Fibroblast of skin of left quadriceps (primary cell): ENCODE results near the gene EMSY.

Experiments used
- DNase-seq, 2 experiments: peaks; one replicate each; pipeline ENCODE4 v3.0.0-alpha.2; 2013; ENCODE audit warnings: low read depth in 2 of 2

Gene EMSY

GRCh38 chr11:76523786-76524436, 79.1 kb downstream of the EMSY start:
- no peak for DNase-seq

DNA sequence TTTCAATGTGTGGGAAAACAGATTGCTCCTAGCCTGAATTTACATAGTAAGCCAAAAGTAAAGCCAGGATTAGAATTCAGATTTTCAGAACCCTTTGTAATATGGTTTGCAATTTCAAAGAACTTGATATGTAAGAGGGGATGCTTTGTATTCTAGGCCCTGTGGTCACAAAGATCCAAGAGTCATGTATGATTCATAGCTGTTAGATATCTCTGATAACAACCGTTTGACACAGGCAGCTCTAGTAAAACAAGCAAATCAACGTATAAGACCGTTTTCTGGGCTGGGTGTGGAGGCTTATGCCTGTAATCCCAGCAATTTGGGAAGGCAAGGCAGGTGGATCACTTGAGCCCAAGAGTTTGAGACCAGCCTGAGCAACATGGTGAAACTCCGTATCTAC, 79.6 kb downstream of the EMSY start:
- DNase-seq = no peak

DNA sequence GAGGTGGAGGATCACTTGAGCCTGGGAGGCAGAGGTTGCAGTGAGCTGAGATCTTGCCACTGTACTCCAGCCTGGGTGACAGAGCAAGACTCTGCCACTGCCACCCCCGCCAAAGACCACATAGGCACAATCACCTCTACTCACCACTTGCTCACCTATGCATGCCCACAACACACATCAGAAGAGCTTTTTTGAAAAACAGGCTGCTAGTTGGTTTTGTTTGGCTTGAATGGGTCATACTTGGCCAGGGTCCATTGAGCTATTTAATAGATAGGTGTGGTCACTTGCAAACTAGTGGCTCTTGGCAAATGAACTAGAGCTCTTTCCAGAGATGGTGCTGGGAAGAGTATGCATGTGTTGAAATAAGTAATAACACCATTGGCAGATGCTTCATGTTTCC, 80.1 kb downstream of the EMSY start:
- no peak for DNase-seq

GRCh38 chr11:76526878-76527277, 82.1 kb downstream of the EMSY start:
- no peak for DNase-seq

- no peak for DNase-seq
Observed at GRCh38 chr11:76542436-76542835, 97.6 kb downstream of the EMSY start.

GRCh38 chr11:76543006-76543703, 98.3 kb downstream of the EMSY start:
- no peak for DNase-seq

DNA sequence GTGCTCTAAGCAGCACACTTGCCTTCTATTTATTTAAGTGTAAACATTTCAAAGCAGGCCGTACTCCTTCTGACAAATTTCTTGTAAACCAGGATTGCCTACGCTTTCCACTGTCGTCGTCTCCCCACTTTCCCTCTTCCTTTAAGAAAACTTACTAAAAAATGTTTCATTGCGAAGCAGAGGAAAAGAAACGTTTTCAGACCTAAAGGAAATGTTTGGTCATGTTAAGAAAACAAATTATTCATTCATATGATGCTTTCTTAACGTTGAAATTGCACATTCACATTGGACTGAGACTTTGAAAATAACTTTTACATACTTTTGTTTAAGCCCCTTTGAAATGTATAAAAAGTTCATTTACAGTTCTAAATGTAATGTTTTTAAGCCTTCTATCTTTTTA, 106.0 kb downstream of the EMSY start:
- no peak for DNase-seq

DNA sequence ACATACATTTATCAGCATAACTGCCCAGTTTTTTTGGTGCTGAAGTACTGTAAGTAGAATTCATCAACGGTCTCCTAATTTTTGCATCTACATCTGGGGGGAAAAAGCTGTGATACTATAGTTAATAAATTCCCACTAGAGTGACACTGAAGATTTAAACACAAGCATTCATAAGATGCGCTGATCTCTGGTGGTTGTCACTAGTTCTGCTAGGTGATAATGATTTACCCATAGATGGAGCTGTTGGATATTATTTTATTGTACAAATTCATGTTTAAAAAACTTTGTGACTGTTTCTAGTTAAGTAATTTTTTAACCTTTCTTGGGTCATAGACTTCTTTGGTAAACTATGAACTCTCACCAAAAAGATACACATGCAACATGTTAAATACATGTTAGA, 106.6 kb downstream of the EMSY start:
- no peak for DNase-seq

DNA sequence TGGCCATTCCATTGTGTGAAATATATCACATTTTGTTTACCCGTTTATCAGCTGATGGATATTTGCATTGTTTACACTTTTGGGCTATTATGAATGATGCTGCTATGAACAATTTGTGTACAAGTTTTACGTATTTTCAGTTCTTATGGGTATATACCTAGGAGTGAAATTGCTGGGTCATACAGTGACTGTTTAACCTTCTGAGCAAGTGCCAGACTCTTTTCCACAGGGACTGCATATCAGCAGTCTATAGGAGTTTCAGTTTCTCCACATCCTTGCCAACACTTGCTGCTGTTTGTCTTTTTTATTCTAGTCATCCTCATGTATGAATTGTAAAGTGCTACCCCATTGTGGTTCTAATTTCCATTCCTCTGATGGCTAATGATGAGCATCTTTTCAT, 108.2 kb downstream of the EMSY start:
- DNase-seq = no peak

- no peak for DNase-seq
Observed at GRCh38 chr11:76553554-76554476, 109.0 kb downstream of the EMSY start.

DNA sequence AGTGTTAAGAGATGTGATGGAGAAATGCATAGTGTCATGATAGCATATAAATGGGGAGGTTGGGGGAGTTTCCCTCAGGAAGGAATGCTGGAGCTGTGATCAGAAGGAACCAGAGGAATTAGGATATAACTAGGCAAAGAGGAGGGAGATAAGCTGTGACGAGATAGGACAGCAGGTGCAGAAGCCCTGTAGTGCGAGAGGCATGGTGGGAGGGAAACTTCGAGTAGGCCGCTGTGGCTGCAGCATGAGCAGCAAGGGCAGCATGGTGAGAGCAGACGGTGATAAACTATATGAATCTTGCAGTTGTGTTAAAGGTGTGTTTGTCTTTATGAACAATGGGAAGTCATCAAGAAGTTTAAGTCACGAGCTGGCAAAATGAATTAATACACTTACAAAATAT, 109.9 kb downstream of the EMSY start:
- no peak for DNase-seq

GRCh38 chr11:76557466-76557865, 112.6 kb downstream of the EMSY start:
- DNase-seq = no peak

DNA sequence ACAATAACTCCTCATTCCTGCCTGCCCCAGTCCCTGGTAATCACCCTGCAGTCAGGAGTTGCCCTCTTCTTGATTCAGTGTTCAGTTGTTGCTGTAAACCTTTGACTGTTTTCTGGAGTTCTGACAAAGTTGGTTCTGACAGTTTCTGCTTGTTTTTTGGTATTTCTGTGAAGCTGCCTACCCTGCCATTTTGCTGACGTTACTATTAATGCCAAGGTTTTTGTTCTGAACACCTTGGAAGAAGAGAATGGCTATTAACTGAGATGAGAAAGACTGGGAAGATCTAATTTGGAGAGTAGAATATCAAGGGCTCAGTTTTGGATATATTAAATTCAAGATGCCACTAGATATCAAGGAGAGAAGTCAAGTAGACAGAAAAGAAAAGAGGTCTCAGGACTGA, 113.7 kb downstream of the EMSY start:
- no peak for DNase-seq

DNA sequence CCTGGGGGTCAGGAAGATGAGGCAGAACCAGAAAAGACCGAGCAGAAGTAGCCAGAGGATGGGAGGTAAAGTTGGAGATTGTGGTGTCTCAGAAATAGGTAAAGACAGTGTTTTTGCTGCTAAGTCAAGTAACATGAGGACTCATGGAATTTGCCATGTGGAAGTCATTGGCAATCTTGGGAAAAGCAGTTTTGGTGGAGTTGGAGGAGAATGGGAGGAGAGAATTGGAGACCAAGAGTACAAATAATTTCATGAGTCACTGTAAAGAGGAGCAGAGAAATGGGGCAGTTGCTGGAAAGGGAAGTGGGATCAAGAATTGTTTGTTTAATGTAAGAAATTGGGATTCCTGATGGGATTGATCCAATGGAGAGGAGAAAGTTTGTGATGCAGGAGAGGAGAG, 114.1 kb downstream of the EMSY start:
- no peak for DNase-seq

DNA sequence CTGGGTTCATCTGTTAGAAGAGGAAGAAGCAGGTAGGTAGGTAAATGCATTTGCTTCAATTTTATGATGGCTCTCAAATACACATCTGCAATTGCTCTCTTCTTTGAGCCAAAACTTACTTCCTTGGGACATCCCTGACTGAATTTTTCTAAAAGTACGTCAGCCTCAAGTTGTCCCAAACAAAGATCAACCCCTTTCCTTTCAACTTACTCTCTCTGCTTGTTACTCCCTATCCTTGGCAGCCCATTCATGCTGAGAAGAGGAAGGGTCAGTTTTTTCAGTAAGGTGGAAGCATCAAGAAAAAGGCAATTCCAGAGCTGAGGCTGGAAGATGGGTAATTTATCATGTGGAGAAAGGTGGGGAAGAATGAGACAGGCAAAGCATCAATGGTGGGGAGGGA, 114.5 kb downstream of the EMSY start:
- no peak for DNase-seq

GRCh38 chr11:76560219-76560618, 115.4 kb downstream of the EMSY start:
- no peak for DNase-seq

- DNase-seq = peak in 1 of 2 experiments; percentile 13
Observed at GRCh38 chr11:76561245-76561644, 116.4 kb downstream of the EMSY start.

- no peak for DNase-seq
Observed at GRCh38 chr11:76562541-76562940, 117.7 kb downstream of the EMSY start.

DNA sequence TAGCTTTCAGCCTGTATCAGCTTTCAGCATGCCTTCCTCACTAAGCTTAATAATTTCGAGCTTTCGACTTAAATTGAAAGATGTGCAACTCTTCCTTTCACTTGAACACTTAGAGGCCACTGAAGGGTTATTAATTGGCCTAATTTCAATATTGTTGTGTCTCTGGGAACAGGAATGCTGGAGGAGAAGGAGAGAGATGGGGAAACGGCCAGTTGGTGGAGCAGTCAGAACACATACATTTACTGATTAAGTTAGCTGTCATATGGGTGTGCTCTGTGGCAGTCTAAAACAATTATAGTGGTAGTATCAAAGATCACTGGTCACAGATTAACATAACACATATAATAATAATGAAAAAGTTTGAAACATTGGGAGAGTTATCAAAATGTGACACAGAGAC, 119.5 kb downstream of the EMSY start:
- DNase-seq = no peak

DNA sequence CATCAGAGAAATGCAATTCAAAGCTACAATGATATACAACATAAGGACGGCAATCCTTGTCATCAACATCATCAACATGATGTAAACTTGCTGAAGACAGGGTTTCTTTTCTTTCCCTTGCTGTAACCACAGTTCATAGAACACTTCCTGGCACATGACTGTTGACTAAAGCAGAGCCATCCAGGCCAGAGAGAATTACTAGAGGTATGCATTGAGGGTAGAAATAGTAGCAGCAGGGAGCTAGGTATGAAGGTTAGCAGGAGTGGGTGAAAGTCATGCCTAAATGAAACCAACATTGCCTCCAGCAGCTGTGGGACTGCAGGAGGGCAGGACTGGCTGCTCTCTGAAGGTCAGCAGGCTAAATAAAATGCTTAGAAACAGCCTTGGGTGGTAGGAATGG, 122.0 kb downstream of the EMSY start:
- no peak for DNase-seq

DNA sequence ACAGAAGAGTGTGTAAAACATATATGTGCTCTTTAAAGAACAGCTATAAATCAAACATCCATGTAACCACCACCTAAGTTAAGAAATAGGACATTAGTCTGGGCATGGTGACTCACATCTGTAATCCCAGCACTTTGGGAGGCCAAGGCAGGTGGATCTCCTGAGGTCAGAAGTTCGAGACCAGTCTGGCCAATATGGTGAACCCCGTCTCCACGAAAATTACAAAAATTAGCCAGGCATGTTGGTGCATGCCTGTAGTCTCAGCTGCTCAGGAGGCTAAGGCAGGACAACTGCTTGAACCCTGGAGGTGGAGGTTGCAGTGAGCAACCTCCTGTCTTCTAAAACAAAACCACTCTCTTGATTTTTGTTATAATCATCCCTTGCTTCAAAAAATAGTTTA, 122.4 kb downstream of the EMSY start:
- DNase-seq = no peak

- DNase-seq = no peak
Observed at GRCh38 chr11:76568139-76568538, 123.3 kb downstream of the EMSY start.

DNA sequence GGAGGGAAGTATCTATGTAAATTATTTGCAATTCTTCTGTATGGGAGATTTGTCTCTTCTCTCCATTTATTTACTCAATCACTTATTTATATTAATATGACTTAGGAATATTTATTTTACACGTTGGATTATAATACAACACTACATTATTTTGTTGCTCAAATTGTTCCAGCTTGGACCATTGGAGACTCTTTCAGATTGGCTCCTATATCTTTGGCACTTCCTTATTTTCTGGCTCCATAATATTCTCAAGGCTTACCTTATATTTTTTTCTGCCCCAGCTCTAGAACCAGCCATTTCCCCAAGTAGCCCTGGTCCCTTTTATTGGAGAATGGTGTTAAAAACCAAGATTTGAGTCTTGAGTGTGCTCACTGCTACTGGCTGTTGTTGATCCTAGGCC, 123.8 kb downstream of the EMSY start:
- DNase-seq = no peak
